GM10266 (cell line): ENCODE data around the gene DDR1.
"Not testable (repeated sequence)": the region's sequence is repeated elsewhere in the genome, so short reads cannot be mapped to it uniquely, and the experiment has no call there.

Experiments
- DNase-seq: peaks from one replicate; pipeline ENCODE4 v3.0.0; 2012; ENCODE audit errors: extremely low spot score
- CTCF ChIP-seq: IDR thresholded peaks from 2 replicates; pipeline ENCODE4 v1.5.1; 2012; ENCODE audit warnings: mild to moderate bottlenecking, low read depth; ENCODE audit not compliant: control insufficient read depth, insufficient read depth; ENCODE audit errors: missing control alignments

The DDR1 gene

GRCh38 chr6:30918670-30919069 lies 34.4 kb downstream of the DDR1 start:
- no peak for TF ChIP-seq CTCF
- no peak for DNase-seq

- no peak for TF ChIP-seq CTCF
- DNase-seq: no peak
Observed at GRCh38 chr6:30922447-30922852, 38.1 kb downstream of the DDR1 start.

GRCh38 chr6:30924040-30924627 lies 39.8 kb downstream of the DDR1 start:
- DNase-seq: not testable (repeated sequence)

- DNase-seq: no peak
- TF ChIP-seq CTCF: no peak
Observed at GRCh38 chr6:30926644-30927043, 42.3 kb downstream of the DDR1 start.

GRCh38 chr6:30927080-30927479 lies 42.8 kb downstream of the DDR1 start:
- DNase-seq: not testable (repeated sequence)

- no peak for DNase-seq
- TF ChIP-seq CTCF: no peak
Observed at GRCh38 chr6:30928677-30929076, 44.4 kb downstream of the DDR1 start.

GRCh38 chr6:30930506-30930905 lies 46.2 kb downstream of the DDR1 start:
- no peak for TF ChIP-seq CTCF
- no peak for DNase-seq

GRCh38 chr6:30931272-30931671 lies 47.0 kb downstream of the DDR1 start:
- DNase-seq: no peak
- TF ChIP-seq CTCF: no peak
